GM23338 (cell line): Measurements from ENCODE around the gene TRIM15.

Experiments used
- EZH2 ChIP-seq: fragments of 200-600 bp; sonication (generic); IDR thresholded peaks from one replicate; pipeline ENCODE4 v1.8.0; 2017; ENCODE audit warnings: antibody characterized with exemption, mild to moderate bottlenecking, low read depth; ENCODE audit not compliant: unreplicated experiment
- EZH2phosphoT487 ChIP-seq: fragments of 200-600 bp; sonication (generic); IDR thresholded peaks from one replicate; pipeline ENCODE4 v1.8.1; 2018; ENCODE audit warnings: antibody characterized with exemption; ENCODE audit not compliant: unreplicated experiment
- POLR2AphosphoS5 ChIP-seq: IDR thresholded peaks from 2 replicates; pipeline ENCODE4 v1.6.1; 2016; ENCODE audit warnings: antibody characterized with exemption, low read depth
- ZNF331 ChIP-seq: fragments of 250-450 bp; sonication (Bioruptor Pico); IDR thresholded peaks from 2 replicates; pipeline ENCODE4 v1.5.0; 2020; ENCODE audit warnings: low read depth, mild to moderate bottlenecking, moderate library complexity
- TF ChIP-seq, protein P1 (sequence below), 2 experiments: fragments of 200-600 bp in 1 of 2; sonication (generic) in 1 of 2; conservative IDR thresholded peaks; 2 replicates each; pipeline versions ENCODE4 v1.5.1 to v1.6.1; 2016 to 2017; ENCODE audit warnings: antibody characterized with exemption in 2 of 2, low read depth in 2 of 2, mild to moderate bottlenecking in 2 of 2, moderate library complexity in 1 of 2
- TF ChIP-seq, protein P2 (sequence below): IDR thresholded peaks from one replicate; pipeline ENCODE4 v1.6.1; 2018; ENCODE audit warnings: antibody characterized with exemption; ENCODE audit not compliant: unreplicated experiment

DNA sequence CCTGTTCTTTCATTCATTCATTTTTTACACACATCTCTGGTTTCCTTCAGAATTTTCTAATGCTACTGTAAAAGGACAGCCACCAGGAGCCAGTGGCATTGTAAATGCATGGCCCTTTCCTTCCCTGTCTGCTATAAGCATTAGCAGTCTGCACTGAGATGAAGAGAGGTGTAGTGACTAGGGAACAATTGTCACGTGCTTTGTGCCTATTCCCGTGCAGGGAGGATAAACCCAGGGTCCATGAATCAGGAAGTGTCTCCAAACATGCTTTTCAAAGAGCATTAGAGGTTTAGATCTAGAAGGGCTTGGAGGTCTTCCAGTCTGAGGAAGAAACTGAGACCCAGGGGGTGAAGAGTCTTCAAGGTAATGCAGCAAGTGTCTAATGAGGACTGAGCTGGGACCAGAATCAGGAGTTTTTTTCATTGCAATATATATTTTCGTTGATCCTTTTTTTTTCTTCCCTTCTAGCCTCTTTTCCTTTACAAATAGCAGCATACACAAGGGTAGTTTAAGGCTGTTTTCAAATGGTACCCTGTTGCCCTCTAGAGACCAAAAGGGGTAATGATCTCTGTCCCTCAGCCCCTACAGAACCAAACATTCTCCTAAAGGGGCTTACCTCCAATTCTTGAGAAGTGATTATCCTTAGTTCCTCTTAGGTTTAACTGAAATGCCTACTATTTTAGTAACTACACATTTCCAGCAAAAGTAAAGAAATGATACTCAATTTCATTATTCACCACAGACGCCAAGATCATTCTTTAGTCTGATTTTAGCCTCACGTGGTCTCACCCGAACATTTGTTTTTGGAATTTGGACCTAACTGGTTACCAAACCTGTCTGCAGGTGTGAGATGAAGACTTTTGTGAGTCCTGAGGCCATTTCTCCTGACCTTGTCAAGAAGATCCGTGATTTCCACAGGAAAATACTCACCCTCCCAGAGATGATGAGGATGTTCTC is 6.6 kb downstream of the TRIM15 start:
- TF ChIP-seq EZH2, result no peak
- no peak for TF ChIP-seq POLR2AphosphoS5
- TF ChIP-seq, protein P1, sequence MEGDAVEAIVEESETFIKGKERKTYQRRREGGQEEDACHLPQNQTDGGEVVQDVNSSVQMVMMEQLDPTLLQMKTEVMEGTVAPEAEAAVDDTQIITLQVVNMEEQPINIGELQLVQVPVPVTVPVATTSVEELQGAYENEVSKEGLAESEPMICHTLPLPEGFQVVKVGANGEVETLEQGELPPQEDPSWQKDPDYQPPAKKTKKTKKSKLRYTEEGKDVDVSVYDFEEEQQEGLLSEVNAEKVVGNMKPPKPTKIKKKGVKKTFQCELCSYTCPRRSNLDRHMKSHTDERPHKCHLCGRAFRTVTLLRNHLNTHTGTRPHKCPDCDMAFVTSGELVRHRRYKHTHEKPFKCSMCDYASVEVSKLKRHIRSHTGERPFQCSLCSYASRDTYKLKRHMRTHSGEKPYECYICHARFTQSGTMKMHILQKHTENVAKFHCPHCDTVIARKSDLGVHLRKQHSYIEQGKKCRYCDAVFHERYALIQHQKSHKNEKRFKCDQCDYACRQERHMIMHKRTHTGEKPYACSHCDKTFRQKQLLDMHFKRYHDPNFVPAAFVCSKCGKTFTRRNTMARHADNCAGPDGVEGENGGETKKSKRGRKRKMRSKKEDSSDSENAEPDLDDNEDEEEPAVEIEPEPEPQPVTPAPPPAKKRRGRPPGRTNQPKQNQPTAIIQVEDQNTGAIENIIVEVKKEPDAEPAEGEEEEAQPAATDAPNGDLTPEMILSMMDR (conservative IDR thresholded peaks at IDR 0.05; ENCODE audit: low read depth in 2 of 2), result peak; percentile 81 to 84
- no peak for TF ChIP-seq EZH2phosphoT487
- TF ChIP-seq, protein P2, sequence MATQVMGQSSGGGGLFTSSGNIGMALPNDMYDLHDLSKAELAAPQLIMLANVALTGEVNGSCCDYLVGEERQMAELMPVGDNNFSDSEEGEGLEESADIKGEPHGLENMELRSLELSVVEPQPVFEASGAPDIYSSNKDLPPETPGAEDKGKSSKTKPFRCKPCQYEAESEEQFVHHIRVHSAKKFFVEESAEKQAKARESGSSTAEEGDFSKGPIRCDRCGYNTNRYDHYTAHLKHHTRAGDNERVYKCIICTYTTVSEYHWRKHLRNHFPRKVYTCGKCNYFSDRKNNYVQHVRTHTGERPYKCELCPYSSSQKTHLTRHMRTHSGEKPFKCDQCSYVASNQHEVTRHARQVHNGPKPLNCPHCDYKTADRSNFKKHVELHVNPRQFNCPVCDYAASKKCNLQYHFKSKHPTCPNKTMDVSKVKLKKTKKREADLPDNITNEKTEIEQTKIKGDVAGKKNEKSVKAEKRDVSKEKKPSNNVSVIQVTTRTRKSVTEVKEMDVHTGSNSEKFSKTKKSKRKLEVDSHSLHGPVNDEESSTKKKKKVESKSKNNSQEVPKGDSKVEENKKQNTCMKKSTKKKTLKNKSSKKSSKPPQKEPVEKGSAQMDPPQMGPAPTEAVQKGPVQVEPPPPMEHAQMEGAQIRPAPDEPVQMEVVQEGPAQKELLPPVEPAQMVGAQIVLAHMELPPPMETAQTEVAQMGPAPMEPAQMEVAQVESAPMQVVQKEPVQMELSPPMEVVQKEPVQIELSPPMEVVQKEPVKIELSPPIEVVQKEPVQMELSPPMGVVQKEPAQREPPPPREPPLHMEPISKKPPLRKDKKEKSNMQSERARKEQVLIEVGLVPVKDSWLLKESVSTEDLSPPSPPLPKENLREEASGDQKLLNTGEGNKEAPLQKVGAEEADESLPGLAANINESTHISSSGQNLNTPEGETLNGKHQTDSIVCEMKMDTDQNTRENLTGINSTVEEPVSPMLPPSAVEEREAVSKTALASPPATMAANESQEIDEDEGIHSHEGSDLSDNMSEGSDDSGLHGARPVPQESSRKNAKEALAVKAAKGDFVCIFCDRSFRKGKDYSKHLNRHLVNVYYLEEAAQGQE, result no peak
- no peak for TF ChIP-seq ZNF331 (CRISPR knock-in tag)
